Measurements from ENCODE around the gene SLC19A1. TPM values are rescaled to one million over a fixed set of nuclear protein-coding genes. Genes with fewer than 3 reads are reported as not detected.

SLC19A1 gene
- total RNA-seq, 4 donors from 2014 or later = 3.3 to 27.9 (median 11.4) TPM

- no peak for DNase-seq (ENCODE audit: low spot score in 2 of 2)
Observed at GRCh38 chr21:45577801-45578175, 35.5 kb upstream of the SLC19A1 start.

GRCh38 chr21:45576838-45577737 is 34.8 kb upstream of the SLC19A1 start:
- no peak overlapping the region for H3K4me3 ChIP-seq
- TF ChIP-seq CTCF (IDR thresholded peaks at IDR 0.05) (no peak), POLR2A (IDR thresholded peaks at IDR 0.05) (no peak), EP300 (IDR thresholded peaks at IDR 0.05) (no peak)
- H3K27me3 ChIP-seq = peaks cover 0 to 8% of the 10 kb centered on the region in 2 donors
- no peaks in the 10 kb centered on the region for H3K36me3 ChIP-seq
- 80 to 89% methylated on average over 14 to 24 of the region's 24 CpGs for WGBS, 2 donors
- H3K27ac ChIP-seq = no peak overlapping the region
- no peaks in the 10 kb centered on the region for H3K9me3 ChIP-seq
- peaks cover 0 to 28% (median 2%) of the 10 kb centered on the region in 4 donors for H3K4me1 ChIP-seq
- DNase-seq (ENCODE audit: low spot score in 2 of 2) = no peak

More at GRCh38 chr21:45577801-45578175, 35.5 kb upstream of the SLC19A1 start:
- no peaks in the 10 kb centered on the region for H3K36me3 ChIP-seq
- H3K4me1 ChIP-seq = peaks cover 0 to 25% (median 2%) of the 10 kb centered on the region in 4 donors
- H3K27ac ChIP-seq = no peak overlapping the region
- peaks cover 0 to 1% (median 0%) of the 10 kb centered on the region in 4 donors for H3K9me3 ChIP-seq
- H3K27me3 ChIP-seq = peaks cover 0 to 8% of the 10 kb centered on the region in 2 donors
- TF ChIP-seq EP300 (IDR thresholded peaks at IDR 0.05) (no peak), POLR2A (IDR thresholded peaks at IDR 0.05) (no peak), CTCF (IDR thresholded peaks at IDR 0.05) (no peak)
- no peak overlapping the region for H3K4me3 ChIP-seq
- WGBS, 2 donors = 82 to 85% methylated on average over 10 to 11 of the region's 12 CpGs

DNA sequence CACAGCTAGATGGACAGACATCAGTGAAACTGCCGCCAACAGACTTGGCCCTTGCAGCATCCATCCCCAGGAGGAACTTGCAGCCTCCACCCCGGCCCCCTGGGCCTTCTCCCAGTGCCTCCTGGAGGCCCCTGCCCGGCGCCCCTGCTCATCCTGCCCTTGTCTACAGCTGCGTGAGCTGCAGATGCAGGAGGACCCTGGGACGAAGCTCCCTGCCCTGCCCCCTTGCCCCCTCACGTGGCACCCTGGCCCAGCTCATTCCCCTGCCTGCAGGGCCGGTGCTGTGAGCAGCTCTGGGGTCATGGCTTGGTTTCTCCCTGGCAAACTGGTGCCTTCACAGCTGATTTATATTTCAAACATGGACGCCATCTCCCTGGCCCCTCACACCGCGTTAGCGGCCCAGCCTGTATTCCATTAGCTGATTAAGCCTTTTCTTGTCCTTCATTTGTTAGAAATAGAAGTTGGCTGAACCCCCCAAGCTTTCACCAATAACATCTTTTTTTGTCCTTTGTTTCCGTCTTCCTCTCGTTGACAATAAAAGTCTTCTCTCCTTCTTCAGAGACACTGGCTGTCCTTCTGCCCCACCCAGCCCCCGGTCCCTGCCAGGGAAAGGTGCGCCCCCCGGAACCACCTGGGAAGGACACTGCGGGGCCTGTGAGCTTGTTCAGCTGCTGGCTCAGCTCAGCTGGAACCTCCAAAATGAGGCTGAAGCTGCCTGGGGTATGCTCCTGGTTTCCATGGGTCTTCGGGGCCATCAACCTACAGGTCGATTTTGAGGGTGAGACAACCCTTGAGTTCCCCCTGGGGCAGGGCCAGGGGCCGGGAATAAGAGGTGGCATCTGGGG is 34.0 kb upstream of the SLC19A1 start:
- Histone ChIP-seq H3K27me3 (peaks cover 0 to 4% of the 10 kb centered on the region in 2 donors), H3K27ac (no peak overlapping the region), H3K36me3 (no peaks in the 10 kb centered on the region), H3K4me1 (peaks cover 0 to 28% (median 2%) of the 10 kb centered on the region in 4 donors), H3K9me3 (no peaks in the 10 kb centered on the region), H3K4me3 (no peak overlapping the region)
- no peak for TF ChIP-seq POLR2A (IDR thresholded peaks at IDR 0.05)
- TF ChIP-seq CTCF (IDR thresholded peaks at IDR 0.05) = no peak
- TF ChIP-seq EP300 (IDR thresholded peaks at IDR 0.05) = no peak
- no peak for DNase-seq (ENCODE audit: low spot score in 2 of 2)
- WGBS, 2 donors = 80% methylated on average over 19 to 21 of the region's 21 CpGs

DNA sequence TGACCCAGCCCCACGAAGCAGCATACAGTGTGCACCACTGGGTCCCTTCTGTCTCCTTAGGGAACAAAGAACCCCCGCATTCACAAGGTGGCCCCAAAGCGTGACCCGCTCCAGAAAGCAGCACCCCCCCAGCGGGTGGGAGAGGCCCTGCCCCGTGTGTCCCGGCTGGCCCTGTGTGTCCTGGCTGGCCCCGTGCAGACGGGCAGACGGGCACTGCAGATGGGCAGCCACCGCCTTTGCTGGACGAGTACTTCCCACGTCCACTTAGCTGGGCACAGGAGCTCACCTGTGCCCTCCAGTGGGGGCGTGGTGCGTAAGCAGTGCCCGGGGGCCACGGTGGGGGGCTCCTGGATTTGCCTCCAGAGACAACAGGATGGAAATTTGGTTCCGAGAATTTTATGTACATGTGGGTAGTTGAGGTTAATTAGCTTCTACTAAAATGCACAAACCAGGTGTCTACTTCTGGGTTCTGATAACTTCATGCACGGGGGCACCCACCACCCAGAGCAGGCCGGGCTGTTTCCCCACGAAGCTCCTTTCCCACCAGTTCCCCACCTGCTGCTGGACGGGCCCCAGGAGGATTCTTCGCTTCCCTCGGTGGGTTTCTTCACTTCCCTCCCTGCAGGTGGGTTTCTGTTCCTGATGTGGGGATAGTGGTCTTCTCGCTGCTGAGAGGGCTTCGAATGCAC is 33.2 kb upstream of the SLC19A1 start:
- Histone ChIP-seq H3K27me3 (no peaks in the 10 kb centered on the region), H3K9me3 (no peaks in the 10 kb centered on the region), H3K27ac (no peak overlapping the region), H3K4me3 (no peak overlapping the region), H3K4me1 (peaks cover 0 to 28% (median 2%) of the 10 kb centered on the region in 4 donors), H3K36me3 (no peaks in the 10 kb centered on the region)
- WGBS, 2 donors = 86 to 87% methylated on average over 18 to 26 of the region's 26 CpGs
- TF ChIP-seq POLR2A (IDR thresholded peaks at IDR 0.05) (no peak), CTCF (IDR thresholded peaks at IDR 0.05) (no peak), EP300 (IDR thresholded peaks at IDR 0.05) (no peak)
- DNase-seq (ENCODE audit: low spot score in 2 of 2) = peak in 1 of 2 donors; percentile 8

Measured in tibial nerve (tissue), 4 donors.